Gastrocnemius medialis (tissue), 4 donors: ENCODE data around the gene PPP1R13L. TPM values are rescaled to one million over a fixed set of nuclear protein-coding genes. Genes with fewer than 3 reads are reported as not detected.

Source experiments
- ATAC-seq, 2 donors: fragments of 150-250 bp; one replicate each; pipeline ENCODE4 v1.9.1; 2016
- DNase-seq, 2 donors: peaks; one replicate each; pipeline ENCODE4 v3.0.0-alpha.2; 2019
- H3K27ac ChIP-seq, 4 donors: fragments of 200-600 bp; sonication (generic); 1 replicate in 1 of 4; 2 replicates in 3 of 4; pipeline ENCODE4 v1.5.1; 2016 to 2018; ENCODE audit warnings: mild to moderate bottlenecking in 2 of 4, moderate library complexity in 1 of 4
- H3K27me3 ChIP-seq, 3 donors: fragments of 200-600 bp; sonication (generic) in 2 of 3; 1 replicate in 1 of 3; 2 replicates in 2 of 3; pipeline versions ENCODE4 v1.5.1 to v1.6.0; 2016 to 2019; ENCODE audit warnings: mild to moderate bottlenecking in 1 of 3, moderate library complexity in 1 of 3
- H3K36me3 ChIP-seq, 2 donors: fragments of 200-600 bp; sonication (generic) in 1 of 2; one replicate each; pipeline ENCODE4 v1.5.1; 2017 to 2018
- H3K4me1 ChIP-seq, 2 donors: fragments of 200-600 bp; sonication (generic) in 1 of 2; one replicate each; pipeline ENCODE4 v1.5.1; 2016 to 2017; ENCODE audit warnings: mild to moderate bottlenecking in 2 of 2
- H3K4me3 ChIP-seq, 4 donors: fragments of 200-600 bp; sonication (generic) in 3 of 4; 1 replicate in 1 of 4; 2 replicates in 3 of 4; pipeline ENCODE4 v1.5.1; 2016 to 2019; ENCODE audit warnings: mild to moderate bottlenecking in 2 of 4
- H3K9me3 ChIP-seq, 3 donors: fragments of 200-600 bp; sonication (generic) in 2 of 3; 1 replicate in 1 of 3; 2 replicates in 2 of 3; pipeline ENCODE4 v1.5.1; 2016 to 2019
- POLR2A ChIP-seq, 2 donors: fragments of 450-650 bp; IDR thresholded peaks; one replicate each; pipeline ENCODE4 v1.6.1; 2017; ENCODE audit warnings: antibody characterized with exemption in 2 of 2, mild to moderate bottlenecking in 2 of 2, moderate library complexity in 2 of 2
- in situ Hi-C, 4 donors: fragments of 200-750 bp; cut with MboI; loops; one replicate each; pipeline versions ENCODE4 v1.15.0 to v1.8.0; 2017; ENCODE audit warnings: low sequenced_read_pairs in 4 of 4
- intact Hi-C: fragments of 100-400 bp; cut with DNase I; formaldehyde crosslinking; loops from one replicate; pipeline ENCODE4 v1.15.1; 2023; ENCODE audit warnings: low total_unique reads
- total RNA-seq, 4 donors: library from RNA; depleted of rRNA; stranded (reverse); fragments of >200 nt; gene quantifications; one replicate each; pipeline versions ENCODE4 v1.1.0 to v1.2.3, GENCODE V29; 2016
- TF ChIP-seq, protein P1 (sequence below), 5 experiments: fragments of 450-650 bp in 3 of 5; fragments of 200-600 bp in 2 of 5; sonication (generic) in 2 of 5; IDR thresholded peaks in 4 of 5; conservative IDR thresholded peaks in 1 of 5; 1 replicate in 4 of 5; 2 replicates in 1 of 5; pipeline ENCODE4 v1.5.1; 2016 to 2019; ENCODE audit warnings: antibody characterized with exemption in 5 of 5, mild to moderate bottlenecking in 3 of 5, moderate library complexity in 3 of 5

Gene PPP1R13L
- total RNA-seq, 4 donors from 2014 or later, result 1.1 to 6.9 (median 1.5) TPM

DNA sequence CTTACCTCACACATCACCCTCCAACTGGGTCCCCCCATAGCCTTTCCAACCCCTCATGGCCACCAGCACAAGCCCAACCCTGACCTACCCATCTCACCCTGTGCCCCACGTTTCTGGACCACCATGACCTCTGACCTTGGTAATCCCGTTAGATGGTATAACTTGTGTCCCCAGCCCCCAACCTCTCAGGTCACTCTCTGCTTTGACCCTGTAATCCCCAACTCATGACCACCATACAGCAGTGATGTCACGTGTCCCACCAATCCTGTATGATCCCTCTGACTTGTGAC lies 55.8 kb downstream of the PPP1R13L start:
- no peaks in the 10 kb centered on the region for H3K9me3 ChIP-seq
- DNase-seq (no peak), ATAC-seq (no peak)
- H3K27ac ChIP-seq, result no peak overlapping the region
- TF ChIP-seq POLR2A (IDR thresholded peaks at IDR 0.05), result no peak
- TF ChIP-seq, protein P1, sequence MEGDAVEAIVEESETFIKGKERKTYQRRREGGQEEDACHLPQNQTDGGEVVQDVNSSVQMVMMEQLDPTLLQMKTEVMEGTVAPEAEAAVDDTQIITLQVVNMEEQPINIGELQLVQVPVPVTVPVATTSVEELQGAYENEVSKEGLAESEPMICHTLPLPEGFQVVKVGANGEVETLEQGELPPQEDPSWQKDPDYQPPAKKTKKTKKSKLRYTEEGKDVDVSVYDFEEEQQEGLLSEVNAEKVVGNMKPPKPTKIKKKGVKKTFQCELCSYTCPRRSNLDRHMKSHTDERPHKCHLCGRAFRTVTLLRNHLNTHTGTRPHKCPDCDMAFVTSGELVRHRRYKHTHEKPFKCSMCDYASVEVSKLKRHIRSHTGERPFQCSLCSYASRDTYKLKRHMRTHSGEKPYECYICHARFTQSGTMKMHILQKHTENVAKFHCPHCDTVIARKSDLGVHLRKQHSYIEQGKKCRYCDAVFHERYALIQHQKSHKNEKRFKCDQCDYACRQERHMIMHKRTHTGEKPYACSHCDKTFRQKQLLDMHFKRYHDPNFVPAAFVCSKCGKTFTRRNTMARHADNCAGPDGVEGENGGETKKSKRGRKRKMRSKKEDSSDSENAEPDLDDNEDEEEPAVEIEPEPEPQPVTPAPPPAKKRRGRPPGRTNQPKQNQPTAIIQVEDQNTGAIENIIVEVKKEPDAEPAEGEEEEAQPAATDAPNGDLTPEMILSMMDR (IDR thresholded peaks at IDR 0.05 in 4 of 5, conservative IDR thresholded peaks at IDR 0.05 in 1 of 5), result no peak
- in situ Hi-C loops (no loop called here), intact Hi-C loops (no loop called here)
- no peaks in the 10 kb centered on the region for H3K4me1 ChIP-seq
- no peak overlapping the region for H3K4me3 ChIP-seq
- peaks cover 0 to 13% of the 10 kb centered on the region in 2 donors for H3K36me3 ChIP-seq
- peaks cover 9 to 28% (median 10%) of the 10 kb centered on the region in 3 donors for H3K27me3 ChIP-seq

DNA sequence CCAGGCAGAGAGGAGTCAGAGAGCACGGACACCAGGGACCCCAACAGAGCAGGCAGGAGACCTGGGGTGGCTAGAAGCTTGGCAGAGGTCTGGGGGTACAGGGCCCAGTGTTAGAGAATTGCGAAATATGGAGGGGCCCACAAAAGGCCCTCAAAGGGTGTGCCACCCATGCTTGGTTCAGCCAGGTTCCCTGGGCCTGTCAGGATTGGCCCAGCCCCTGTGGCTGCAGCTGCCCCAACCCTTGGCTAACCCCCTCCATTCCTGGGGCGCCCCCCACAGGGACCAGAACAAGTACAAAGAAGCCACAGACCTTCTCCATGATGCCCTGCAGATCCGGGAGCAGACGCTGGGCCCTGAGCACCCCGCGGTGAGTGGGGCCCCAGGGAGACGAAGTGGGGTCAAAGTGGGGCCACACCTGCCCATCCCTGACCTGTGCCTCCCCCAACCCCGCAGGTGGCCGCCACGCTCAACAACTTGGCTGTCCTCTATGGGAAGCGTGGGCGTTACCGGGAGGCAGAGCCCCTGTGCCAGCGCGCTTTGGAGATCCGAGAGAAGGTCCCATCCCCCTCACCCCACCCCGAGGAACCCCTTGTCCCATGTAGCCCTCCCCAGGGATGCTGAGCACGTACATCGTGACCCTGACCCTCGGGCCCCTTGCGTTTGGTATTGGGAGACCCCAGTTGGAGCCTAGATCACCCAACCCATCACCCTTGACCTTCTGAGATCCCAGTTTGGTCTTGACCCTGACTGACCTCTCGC lies 56.3 kb downstream of the PPP1R13L start:
- DNase-seq (no peak), ATAC-seq (no peak)
- no peaks in the 10 kb centered on the region for H3K9me3 ChIP-seq
- H3K4me3 ChIP-seq, result no peak overlapping the region
- peaks cover 9 to 28% (median 10%) of the 10 kb centered on the region in 3 donors for H3K27me3 ChIP-seq
- no peaks in the 10 kb centered on the region for H3K4me1 ChIP-seq
- peaks cover 0 to 8% of the 10 kb centered on the region in 2 donors for H3K36me3 ChIP-seq
- TF ChIP-seq, protein P1 (IDR thresholded peaks at IDR 0.05 in 4 of 5, conservative IDR thresholded peaks at IDR 0.05 in 1 of 5), result no peak
- no peak for TF ChIP-seq POLR2A (IDR thresholded peaks at IDR 0.05)
- in situ Hi-C loops (no loop called here), intact Hi-C loops (no loop called here)
- no peak overlapping the region for H3K27ac ChIP-seq

DNA sequence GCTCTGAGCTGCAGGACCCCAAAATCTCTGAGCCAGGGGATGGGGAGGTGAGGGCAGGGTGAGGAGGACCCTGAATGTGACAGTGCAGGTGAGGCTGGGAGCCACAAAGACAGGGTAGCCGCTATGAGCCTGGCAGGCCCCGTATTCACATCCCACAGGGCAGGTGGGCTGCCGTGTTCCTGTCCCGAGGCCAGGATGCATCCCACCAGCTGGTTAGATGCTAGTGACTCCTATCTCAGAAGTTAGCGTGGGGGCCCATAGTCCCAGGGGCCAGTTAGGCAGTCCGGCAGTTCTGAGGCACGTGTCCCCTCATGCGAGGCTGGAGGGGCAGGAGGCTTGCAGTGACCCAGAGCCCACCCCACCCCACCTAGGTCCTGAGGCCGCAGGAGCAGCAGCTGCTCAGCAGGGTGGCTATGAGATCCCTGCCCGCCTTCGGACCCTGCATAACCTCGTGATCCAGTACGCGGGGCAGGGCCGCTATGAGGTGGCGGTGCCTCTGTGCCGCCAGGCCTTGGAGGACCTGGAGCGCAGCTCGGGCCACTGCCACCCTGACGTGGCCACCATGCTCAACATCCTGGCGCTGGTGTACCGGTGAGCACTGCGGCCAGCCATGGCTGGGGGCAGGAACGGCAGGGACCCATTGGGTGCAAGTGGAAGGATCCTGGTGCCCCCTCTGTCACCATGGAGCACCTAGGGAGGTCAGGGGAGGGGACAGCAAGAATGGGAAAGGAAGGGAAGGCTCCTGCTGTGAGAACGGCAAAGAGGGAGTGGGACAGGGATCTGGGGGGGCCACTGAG lies 57.1 kb downstream of the PPP1R13L start:
- Histone ChIP-seq H3K27ac (no peak overlapping the region), H3K9me3 (no peaks in the 10 kb centered on the region), H3K27me3 (peaks cover 9 to 28% (median 10%) of the 10 kb centered on the region in 3 donors), H3K4me1 (no peaks in the 10 kb centered on the region), H3K36me3 (peaks cover 0 to 4% of the 10 kb centered on the region in 2 donors), H3K4me3 (no peak overlapping the region)
- ATAC-seq (no peak), DNase-seq (no peak)
- in situ Hi-C loops (no loop called here), intact Hi-C loops (no loop called here)
- TF ChIP-seq POLR2A (IDR thresholded peaks at IDR 0.05), result no peak
- TF ChIP-seq, protein P1 (IDR thresholded peaks at IDR 0.05 in 4 of 5, conservative IDR thresholded peaks at IDR 0.05 in 1 of 5), result no peak

DNA sequence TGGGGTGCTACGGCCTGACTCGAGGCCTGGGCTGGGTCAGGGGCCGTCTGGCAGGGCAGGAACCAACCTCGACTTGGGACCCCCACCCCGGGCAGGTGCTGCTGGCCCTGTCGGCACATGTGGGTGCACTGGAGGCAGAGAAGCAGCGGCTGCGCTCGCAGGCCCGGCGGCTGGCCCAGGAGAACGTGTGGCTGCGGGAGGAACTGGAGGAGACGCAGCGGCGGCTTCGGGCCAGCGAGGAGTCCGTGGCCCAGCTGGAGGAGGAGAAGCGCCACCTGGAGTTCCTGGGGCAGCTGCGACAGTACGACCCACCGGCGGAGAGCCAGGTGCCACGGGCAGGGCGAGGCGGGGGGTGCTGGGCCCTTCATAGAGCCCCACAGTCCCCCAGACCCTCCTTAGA lies 58.4 kb downstream of the PPP1R13L start:
- ATAC-seq (no peak), DNase-seq (no peak)
- TF ChIP-seq POLR2A (IDR thresholded peaks at IDR 0.05), result no peak
- TF ChIP-seq, protein P1 (IDR thresholded peaks at IDR 0.05 in 4 of 5, conservative IDR thresholded peaks at IDR 0.05 in 1 of 5), result no peak
- Histone ChIP-seq H3K9me3 (no peaks in the 10 kb centered on the region), H3K27me3 (peaks cover 9 to 30% (median 10%) of the 10 kb centered on the region in 3 donors), H3K4me3 (no peak overlapping the region), H3K36me3 (no peaks in the 10 kb centered on the region), H3K27ac (no peak overlapping the region), H3K4me1 (no peaks in the 10 kb centered on the region)
- in situ Hi-C loops (no loop called here), intact Hi-C loops (no loop called here)
